ENCODE measurements around the gene UCKL1.
"Not testable (repeated sequence)": the region's sequence is repeated elsewhere in the genome, so short reads cannot be mapped to it uniquely, and the experiment has no call there.

Gene UCKL1

DNA sequence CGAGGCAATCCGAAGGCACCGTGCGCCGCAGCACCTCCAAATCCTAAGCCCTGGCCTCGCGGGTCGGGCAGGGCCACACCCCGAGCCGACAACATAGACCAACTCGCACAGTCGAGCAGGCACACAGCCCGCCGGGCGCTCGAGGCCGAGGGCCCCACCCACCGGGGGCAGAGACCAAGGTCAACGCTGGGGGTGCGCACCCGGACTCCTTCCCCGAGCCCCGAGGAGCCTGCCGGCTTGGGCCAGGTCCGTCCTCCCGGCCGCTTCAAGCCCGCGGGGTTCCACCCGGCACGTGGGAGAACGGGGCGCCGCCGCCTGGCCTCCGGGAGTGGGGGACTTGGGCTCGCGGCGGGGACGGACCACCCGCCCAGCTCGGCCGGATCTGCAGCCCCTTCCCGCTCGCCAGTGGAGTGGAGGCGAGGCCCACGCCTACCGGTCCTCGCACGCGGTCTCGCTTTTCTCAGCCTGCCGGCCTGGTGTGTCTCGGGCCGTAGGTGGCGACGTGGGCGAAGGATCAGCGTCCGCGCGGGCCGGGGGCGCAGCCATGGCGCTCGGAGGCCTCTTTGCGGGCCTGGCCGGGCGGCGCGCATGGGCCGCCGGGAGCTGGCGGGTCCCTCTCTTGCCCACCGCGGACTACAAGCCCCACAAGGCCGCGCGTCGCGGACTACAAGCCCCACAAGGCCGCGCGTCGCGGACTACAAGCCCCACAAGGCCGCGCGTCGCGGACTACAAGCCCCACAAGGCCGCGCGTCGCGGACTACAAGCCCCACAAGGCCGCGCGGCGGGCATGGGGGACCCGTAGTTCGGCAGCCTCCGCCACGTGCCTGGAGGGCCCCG lies at the start of gene UCKL1:
Gene UCKL1, minus strand, starts transcription at position 590 of the 837 bp plus-strand sequence. Its CDS starts 44 bp downstream, at position 546.
- DNase-seq, result peak; percentile 55 to 78

DNA sequence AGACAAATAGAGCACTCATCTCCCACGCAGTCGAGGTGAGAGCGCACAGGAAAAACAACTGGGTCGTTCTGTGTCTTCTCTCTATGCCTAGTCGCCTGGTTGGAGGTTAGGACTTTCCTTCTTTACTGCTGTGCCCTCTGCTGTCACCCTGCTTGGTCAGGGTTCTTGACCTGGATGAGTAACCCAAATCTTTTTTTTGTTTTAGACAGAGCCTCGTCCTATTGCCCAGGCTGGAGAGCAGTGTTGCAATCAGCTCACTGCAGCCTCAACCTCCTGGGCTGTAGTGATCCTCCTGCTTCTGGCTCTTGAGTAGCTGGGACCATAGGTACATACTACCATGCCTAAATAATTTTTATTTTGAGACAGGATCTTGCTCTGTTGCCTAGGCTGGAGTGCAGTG lies 49.2 kb upstream of the UCKL1 start:
- no peak for DNase-seq

DNA sequence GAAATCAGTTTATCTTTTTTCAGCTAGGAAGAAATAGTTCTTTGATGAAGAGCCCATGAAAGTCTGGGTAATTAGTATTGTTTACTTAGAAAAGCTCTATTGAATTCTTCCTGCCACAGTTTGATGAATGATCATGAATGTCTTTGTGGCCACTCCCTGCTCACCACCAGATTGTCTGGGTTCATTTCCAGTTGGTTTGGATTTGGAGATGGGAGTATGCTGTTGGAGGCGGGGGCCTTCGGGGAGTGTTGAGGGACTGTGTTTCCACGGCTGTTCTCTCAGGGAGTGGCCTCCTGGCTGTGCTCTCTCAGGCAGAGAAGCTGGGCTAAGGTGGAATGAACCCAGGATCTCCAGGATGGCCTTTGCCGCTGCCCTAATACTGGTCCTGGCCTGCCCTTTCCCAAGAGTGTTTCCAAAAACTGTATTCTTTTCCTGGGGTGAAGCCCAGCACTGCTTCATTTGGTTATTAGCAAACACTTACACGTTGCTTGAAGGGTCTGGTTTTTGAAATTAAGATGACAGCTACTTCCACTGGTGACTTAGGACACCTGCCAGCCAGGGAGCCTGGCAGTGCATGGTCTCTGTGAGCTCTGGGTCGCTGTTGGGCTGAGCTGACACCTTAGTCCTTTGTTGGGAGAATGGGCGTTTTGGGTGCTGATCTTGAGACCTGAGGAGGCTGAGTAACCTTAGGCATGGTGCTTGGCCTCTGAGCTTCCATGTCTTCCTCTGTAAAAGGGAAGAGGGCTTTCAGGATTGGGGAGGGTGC lies 47.9 kb upstream of the UCKL1 start:
- no peak for DNase-seq

DNA sequence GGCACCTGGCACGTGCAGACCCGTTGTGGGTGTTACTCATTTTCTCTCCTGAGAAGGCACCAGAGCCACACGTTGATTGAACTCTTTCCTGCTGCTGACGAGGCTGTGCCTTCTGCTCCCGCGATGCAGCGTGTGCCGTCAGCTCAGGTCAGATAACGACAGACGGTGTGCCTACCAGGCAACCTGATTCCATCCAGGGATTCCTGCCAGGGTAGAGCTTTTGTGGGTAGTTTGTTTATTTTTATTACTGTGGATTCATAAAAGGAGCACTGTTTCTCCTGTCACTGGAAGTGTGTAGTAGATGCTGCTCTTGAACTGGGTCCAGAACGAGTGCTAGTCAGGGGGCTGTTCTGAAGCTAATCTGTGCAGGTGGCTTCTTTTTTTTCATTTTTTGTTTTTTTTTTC lies 45.4 kb upstream of the UCKL1 start:
- DNase-seq, result no peak

DNA sequence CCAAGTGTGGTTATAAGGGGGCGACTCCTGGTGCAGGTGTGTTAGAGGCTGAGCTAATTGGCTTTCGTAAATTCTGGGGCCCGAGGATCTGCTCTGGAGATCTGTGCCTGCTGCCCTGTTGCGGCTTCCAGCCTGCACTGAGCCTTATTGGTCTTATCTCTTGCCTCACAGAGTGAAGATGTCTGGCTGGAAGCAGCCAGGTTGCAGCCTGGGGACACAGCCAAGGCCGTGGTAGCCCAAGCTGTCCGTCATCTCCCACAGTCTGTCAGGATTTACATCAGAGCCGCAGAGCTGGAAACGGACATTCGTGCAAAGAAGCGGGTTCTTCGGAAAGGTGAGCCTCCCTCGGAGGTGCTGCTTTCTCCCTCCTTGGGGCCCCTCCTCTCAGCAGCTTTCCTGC lies 44.7 kb upstream of the UCKL1 start:
- DNase-seq, result no peak

DNA sequence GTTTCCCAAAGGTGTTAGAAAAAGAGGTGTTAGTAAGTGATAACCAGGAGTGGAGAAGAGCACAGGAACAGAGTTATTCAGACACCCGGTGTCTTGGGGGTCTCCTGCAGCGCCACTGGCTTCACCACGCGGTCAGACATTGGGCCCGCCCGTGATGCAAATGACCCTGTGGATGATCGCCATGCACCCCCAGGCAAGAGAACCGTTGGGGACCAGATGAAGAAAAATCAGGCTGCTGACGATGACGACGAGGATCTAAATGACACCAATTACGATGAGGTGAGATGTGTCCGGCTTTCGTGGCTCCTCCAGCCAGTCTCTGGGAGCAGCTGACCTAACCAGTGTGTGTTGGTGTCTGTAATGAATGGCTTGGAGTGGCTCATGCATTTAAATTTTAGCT lies 26.7 kb upstream of the UCKL1 start:
- DNase-seq, result no peak

DNA sequence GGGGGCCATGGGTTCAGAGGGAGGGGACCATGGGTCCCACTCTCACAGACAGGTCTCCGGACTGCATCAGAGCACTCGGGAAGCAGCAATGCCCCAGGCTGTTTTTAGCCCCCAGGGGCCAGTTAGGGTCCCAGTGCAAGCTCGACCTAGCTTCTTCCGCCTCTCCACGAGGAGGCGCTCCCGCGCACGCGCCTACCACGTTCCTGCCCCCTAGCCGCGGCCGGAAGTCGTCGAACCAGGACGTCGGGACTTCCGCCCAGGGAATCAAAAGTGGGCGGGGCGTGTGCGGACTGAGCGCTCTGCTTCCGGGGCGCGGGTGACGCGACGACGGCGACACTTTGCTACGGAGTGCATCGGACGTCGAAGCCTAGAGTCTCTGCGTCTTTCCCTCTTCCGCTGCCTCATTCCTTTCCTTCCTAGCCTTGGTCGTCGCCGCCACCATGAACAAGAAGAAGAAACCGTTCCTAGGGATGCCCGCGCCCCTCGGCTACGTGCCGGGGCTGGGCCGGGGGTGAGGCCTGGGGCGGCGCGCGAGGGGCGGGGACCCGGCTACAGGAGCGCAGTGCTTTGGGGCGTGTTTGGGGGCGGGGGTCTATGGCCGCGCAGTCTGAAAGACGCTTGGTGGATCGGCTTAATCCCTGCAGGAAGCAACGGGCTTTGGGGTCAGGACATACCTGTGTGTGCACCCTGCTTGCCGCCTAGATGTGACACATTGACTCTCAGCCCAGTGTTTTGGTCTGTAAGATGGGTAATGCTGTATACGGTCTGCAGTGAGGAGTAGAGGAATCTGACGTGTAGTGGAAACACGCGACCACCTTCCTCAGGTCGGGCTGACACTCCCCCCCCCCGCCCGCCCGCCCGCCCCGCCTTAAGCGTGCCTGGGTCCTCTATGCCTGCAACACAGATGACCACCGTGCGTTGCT lies 24.9 kb upstream of the UCKL1 start, which contains the start of gene PRPF6:
Gene PRPF6, plus strand, starts transcription at position 327 of the 923 bp plus-strand sequence. Its CDS starts 114 bp downstream, at position 441.
- DNase-seq, result peak; percentile 91 to 94

DNA sequence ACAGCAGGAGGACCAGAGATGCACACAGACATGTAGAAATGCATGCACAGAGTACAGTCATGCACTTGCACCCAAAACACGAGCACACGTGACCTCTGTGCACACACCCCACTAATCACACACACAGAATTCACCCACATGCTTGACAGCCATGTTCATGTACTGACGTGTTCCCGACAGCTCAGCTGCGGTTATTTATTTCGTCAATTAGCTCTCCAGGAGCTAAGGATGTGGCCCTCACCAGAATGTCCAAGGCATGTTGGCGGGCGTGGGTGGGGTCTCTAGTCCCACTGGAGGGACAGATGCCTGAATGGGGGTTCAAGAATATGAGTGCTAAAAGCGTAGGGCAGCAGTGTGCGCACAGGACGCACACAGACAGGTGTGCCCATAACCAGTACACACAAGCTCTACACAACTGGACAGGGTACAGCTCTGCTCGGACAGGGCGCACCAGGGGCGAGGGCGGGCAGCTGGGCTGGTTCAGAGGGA lies 24.1 kb upstream of the UCKL1 start:
- DNase-seq, result peak; percentile 15 to 25

DNA sequence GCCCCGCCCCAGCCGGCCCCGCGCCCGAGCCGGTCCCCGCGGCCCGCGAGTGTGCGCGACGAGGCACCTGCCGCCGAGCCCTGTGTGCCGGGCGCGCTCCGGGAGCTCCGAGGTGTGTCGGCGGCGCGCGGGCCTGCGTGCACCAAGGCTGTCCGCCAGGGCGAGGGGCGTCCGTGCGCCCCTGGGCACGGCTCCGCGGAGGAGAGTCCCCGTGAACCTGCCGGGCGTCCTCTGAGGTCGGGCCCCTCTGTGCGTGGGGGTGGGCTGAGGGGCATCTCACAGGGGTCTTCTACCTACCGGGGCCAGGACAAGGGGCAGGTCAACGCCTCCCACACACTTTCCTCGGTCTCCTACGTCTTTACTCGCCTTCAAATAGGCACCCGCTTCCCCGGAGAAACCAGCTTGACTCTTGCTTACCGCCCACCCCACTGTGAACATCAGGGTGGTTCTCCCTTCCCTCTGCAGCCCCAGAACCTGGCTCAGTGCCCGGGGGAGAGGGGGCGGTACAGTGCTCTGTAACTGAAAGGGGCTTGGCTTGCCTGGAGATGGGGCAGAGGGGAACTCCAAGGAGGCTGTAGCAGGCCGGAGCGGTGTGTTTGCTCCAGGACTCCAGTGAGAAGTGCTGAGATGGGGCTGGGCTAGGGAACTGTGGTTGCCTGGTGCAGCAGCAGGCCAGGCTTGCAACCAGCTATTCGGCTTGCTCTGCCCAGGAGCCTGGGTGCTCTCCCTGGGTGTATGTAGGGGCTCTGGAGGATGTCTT lies 23.5 kb upstream of the UCKL1 start, which contains the start of gene SAMD10:
Gene SAMD10, minus strand, starts transcription at position 86 of the 760 bp plus-strand sequence. CDS start 175 bp downstream, outside the sequence.
- peak; percentile 16 to 25 for DNase-seq

DNA sequence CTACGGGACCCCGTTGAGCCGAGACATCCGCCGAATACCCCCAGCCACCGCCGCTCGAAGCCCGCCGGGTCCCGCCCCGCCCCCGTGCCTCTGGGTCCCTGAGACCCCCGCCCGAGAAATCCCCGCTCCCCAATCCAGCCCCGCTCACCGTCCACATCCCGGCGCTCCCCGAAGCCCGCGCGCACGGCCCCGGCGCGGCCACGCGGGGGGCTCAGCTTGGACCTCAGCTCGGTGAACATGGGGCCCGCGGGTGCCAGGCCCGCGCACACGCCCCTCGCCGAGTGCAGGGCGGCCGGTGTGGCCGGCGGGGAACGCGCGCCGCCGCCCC lies 23.0 kb upstream of the UCKL1 start:
- DNase-seq, result no peak

DNA sequence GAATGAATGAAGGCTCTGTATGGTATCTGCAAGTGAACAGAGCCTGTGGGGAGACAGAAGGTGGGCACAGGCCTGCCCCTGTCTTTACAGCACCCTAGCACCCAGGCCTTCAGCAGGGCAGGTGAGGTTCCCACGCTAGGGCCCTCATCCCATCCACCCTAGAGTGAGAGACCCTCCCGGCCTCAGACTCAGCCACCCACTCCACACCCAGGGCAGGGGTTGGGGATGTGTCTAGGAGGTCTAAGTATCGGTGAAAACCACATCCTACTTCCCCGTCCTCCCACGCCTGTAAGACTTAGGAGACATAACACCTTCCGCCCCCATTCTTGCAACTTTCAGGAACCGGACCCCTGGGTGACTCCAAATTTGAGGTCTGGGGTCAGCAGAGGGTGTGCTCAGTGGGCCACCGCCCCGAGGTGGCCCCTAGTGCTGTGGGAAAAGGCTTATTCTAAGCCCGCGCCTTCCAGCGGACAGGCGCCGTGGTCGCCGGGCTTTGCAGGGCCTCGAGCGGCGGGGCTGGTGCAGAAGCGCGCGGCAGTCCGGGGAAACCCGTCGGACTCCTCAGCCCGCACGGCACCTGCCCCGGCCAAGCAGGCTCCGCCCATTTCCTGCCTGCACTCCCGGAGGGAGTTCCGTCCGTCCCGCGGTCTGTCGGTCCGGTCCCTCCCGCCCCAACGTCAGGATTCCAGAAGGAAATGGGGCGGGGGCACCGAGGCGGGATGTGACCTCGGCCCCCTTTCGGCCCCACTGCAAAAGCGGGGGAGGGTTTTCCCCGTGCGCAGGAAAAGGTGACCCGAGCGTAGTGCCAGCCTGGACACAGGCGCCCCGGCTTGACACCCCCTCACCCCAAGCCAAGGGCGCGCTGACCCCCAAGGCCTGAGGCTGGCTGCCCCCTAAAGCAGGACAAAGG lies 22.4 kb upstream of the UCKL1 start:
- peak; percentile 19 to 26 for DNase-seq

DNA sequence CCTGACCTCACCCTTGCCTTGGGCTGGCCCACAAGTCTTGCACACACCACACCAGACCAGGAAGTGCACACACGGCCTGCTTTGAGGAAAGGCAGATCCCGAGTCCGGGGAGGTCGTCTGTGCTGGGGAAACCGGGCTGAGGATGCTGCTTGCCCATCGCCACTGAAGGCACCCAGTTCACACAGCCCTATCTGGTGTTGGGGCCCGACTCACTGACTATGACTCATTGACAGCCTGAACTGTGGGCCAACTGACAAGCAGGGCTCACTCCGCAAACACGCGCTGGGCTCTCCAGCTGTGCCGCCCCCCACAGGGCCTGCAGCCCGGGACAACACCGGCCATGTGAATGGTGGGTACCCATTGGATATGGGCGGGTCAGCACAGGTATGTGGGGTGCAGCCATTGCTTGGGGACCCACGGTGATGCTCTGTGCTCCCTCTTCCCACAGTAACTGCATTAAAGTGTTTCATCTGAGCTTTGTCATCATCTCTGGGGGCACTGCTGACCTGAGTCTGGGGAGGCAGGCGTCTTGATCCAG lies 21.6 kb upstream of the UCKL1 start:
- DNase-seq, result peak; percentile 28 to 46

DNA sequence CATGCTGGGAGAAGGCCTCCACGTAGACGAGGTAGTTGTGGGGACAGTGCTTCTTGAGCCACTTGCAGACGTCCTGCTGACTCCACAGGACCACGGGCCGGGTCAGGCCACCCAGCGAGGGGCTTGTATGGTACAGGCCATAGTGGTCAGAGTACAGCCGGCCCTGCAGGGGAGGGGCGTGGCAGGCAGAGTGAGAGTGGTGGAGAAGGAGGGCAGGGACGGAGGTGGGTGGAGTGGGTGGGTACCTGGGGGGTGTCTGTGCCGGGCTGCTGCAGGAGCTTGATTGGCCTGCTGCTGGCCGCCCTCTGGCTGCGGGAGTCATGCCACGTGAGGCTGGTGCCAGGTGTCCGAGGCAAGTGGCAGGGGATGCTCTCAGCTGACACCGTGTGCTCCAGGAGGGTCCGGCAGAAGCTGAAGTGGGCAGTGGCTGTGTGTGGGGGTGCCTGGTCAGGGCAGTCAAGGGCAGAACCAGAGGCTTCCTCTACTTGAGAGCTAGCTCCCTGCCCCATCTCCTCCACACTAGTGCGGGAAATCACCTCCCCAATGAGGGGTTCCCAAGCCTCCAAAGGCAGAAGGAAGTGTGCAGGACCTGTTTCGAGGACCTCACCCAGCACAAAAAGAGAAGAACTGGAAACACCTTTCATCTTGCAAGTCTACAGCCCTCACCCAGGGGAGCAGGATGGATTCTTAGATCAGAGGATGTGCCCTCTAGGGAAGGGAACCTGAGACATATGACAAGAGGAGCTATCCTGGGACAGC lies 20.9 kb upstream of the UCKL1 start:
- no peak for DNase-seq

DNA sequence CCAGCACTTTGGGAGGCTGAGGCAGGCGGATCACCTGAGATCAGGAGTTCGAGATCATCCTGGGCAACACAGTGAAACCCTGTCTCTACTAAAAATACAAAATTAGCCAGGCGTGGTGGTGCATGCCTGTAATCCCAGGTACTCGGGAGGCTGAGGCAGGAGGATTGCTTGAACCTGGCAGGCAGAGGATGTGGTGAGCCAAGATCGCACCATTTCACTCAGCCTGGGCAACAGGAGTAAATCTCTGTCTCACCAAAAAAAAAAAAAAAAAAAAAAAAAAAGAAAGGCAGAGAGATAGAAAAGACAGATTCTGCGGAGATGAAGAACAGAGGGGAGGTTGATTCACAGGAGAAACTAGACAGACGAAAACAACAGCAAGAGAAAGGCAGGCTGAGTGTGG lies 20.3 kb upstream of the UCKL1 start:
- DNase-seq, result not testable (repeated sequence)

DNA sequence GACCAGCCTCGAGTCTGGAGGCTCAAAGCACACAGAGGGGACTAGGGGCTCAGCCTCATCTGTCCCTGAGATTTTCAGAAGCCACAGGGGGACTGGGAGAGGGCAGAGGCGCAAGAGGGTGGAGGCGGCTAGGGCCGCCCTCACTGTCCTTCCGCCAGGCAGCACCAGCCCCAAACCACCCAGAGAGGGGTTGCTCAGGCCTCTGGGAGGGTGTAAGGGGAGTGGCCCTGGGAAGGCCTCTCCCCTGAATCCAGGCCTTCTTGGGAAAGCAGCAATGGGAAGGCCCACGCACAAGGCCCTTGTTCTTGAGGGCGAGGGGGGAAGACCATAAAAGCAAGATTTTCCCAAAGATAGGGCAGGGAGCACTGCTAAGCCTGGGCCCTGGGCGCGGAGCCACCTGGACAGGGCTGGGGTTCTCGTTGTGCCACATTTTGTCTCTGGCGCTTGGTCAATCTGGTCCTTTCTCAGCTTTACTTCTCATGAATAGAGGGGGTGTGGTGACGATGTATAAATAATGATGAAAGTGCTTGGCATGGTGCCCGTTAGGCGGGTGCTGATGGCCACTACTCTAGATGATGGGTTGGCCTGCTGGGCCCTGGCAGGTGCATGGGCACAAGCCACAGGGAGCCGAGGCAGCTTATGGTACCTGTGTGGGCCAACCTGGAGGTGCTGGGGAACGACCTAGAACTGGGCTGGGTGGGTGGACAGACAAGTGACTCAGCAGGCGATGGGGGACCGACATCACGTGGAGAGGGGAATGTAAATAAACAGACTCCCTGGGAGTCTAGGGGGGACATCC lies 18.4 kb upstream of the UCKL1 start:
- no peak for DNase-seq

DNA sequence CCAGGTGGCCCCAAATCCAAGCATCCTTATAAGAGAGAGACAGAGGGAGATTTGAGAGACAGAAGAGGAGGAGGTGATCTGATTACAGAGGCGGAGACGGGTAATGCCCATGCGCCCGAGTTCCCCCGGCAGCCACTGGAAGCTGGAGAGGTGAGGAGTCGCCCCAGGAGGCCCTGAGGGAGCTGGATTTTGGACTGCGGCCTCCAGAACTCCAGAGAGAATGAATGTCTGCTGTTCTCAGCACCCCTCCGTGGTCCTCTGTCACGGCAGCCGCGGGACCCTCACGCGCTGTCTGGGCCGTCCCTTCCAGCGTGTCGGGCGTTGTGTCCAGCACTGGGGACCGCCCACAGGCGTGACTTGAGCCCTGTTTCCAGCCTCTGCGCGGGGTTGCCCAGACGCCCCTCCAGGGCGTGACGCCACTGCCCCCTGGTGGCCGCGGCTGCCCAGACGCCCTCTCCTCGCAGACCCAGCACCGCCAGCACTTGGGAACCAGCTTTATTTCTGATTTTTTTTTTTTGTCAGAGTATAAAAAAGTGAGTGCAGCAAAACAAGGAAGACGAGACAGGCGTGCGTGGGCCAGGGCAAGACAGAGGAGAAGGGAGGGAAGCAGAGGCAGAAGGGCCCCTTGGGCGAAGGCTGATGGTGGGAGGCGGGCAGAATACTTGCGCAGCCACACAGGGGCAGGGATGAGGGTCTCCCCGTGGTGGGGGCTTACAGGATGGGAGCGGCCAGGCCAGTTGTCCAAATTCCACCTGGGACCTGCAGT lies 17.6 kb upstream of the UCKL1 start:
- peak; percentile 51 to 64 for DNase-seq

DNA sequence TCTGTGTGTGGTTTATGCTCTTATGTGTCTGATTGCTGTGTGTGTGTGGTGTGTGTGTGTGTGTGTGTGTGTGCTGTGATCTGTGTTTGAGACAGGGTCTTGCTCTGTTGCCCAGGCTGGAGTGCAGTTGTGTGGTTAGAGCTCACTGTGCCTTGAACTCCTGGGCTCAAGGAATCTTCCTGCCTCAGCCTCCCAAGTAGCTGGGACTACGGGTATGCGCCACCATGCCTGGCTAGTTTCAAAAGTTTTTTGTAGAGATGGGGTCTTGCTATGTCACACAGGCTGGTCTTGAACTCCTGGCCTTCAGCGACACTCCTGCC lies 16.9 kb upstream of the UCKL1 start:
- no peak for DNase-seq
